HCT116 (cell line): ENCODE data around the gene CNNM3. TPM values are rescaled to one million over a fixed set of nuclear protein-coding genes. Genes with fewer than 3 reads are reported as not detected.

ENCODE experiments used
- ATAC-seq: fragments of 200-7000 bp; cut with Tn5 transposase; 2 replicates; pipeline ENCODE4 v1.9.1; 2020; ENCODE audit warnings: mild to moderate bottlenecking, moderate library complexity
- BruUV-seq: library from RNA; stranded (reverse); fragments of 400-500 nt; replicated peaks from 2 replicates; lab custom pipeline; 2021; lab: Mats Ljungman, UMichigan
- CTCF ChIA-PET: fragments of 300-600 bp; sonication (Branson Sonifier 250); formaldehyde crosslinking; loops from one replicate; lab custom pipeline; 2021; ENCODE audit warnings: antibody characterized with exemption; lab: Charles Lee
- POLR2A ChIA-PET: fragments of 300-600, 350-600 bp; sonication (Branson Sonifier 250); formaldehyde crosslinking; loops from one replicate; lab custom pipeline; 2021; ENCODE audit warnings: antibody characterized with exemption; lab: Charles Lee
- RAD21 ChIA-PET, 2 experiments: fragments of 300-600 bp; sonication (Branson Sonifier 250); formaldehyde crosslinking; loops; one replicate each; lab custom pipeline; 2023; ENCODE audit warnings: low total read pairs in 2 of 2; ENCODE audit not compliant: uncharacterized antibody in 2 of 2, unreplicated experiment in 2 of 2, low non-redundant PET in 1 of 2; lab: Charles Lee
- DNase-seq: peaks from one replicate; pipeline ENCODE4 v3.0.0-alpha.2; 2010; ENCODE audit warnings: low read depth, low spot score
- H2AFZ ChIP-seq: fragments of 200-600 bp; shearing (Covaris generic), sonication (generic); 2 replicates; pipeline ENCODE4 v1.6.1; 2017; ENCODE audit warnings: low read depth, mixed run types, mixed read lengths, antibody characterized with exemption, low read length; ENCODE audit not compliant: poor library complexity, severe bottlenecking
- H3K27ac ChIP-seq: 2 replicates; pipeline ENCODE4 v1.5.1; 2012; ENCODE audit warnings: low read depth, low read length
- H3K27me3 ChIP-seq: fragments of 200-600 bp; sonication (generic); 2 replicates; pipeline ENCODE4 v1.6.1; 2016; ENCODE audit warnings: mixed run types, low read length, mixed read lengths; ENCODE audit not compliant: insufficient read depth
- H3K36me3 ChIP-seq, 2 experiments: fragments of 200-500 bp in 1 of 2; fragments of 200-600 bp in 1 of 2; sonication (Bioruptor generic) in 1 of 2; sonication (generic) in 1 of 2; 2 replicates each; pipeline versions ENCODE4 v1.5.1 to v1.6.1; 2014 to 2016; ENCODE audit warnings: low read length in 2 of 2, inconsistent platforms in 1 of 2, mixed read lengths in 1 of 2, mixed run types in 1 of 2; ENCODE audit not compliant: insufficient read depth in 2 of 2, control insufficient read depth in 1 of 2
- H3K4me1 ChIP-seq, 2 experiments: fragments of 200-600 bp in 1 of 2; sonication (generic) in 1 of 2; 2 replicates each; pipeline versions ENCODE4 v1.5.1 to v1.6.1; 2012 to 2017; ENCODE audit warnings: low read length in 2 of 2, inconsistent platforms in 1 of 2, mild to moderate bottlenecking in 1 of 2, mixed read lengths in 1 of 2, mixed run types in 1 of 2, moderate library complexity in 1 of 2; ENCODE audit not compliant: insufficient read depth in 2 of 2, control insufficient read depth in 1 of 2
- H3K4me2 ChIP-seq: fragments of 200-600 bp; sonication (generic); 2 replicates; pipeline ENCODE4 v1.6.1; 2017; ENCODE audit warnings: mixed run types, low read length, mixed read lengths
- H3K4me3 ChIP-seq, 2 experiments: fragments of 200-600 bp in 1 of 2; sonication (generic) in 1 of 2; replicated peaks in 1 of 2; 2 replicates each; pipeline ENCODE4 v1.5.1; 2011 to 2016; ENCODE audit warnings: low read length in 2 of 2, control low read depth in 1 of 2, low read depth in 1 of 2, mild to moderate bottlenecking in 1 of 2, mixed read lengths in 1 of 2, mixed run types in 1 of 2
- H3K79me2 ChIP-seq: fragments of 200-600 bp; sonication (generic); 2 replicates; pipeline ENCODE4 v1.6.1; 2017; ENCODE audit warnings: mild to moderate bottlenecking, mixed run types, low read length, moderate library complexity, mixed read lengths; ENCODE audit not compliant: insufficient read depth
- H3K9ac ChIP-seq: fragments of 200-600 bp; sonication (generic); 2 replicates; pipeline ENCODE4 v1.6.1; 2016; ENCODE audit warnings: low read length, mixed read lengths
- H3K9me2 ChIP-seq: fragments of 200-600 bp; sonication (generic), shearing (Covaris generic); 2 replicates; pipeline ENCODE4 v1.6.1; 2017; ENCODE audit warnings: mixed run types, mild to moderate bottlenecking, moderate library complexity; ENCODE audit not compliant: insufficient read depth
- H3K9me3 ChIP-seq, 2 experiments: fragments of 200-500 bp in 1 of 2; fragments of 200-600 bp in 1 of 2; sonication (Bioruptor generic) in 1 of 2; sonication (generic) in 1 of 2; 2 replicates each; pipeline ENCODE4 v1.6.1; 2014 to 2017; ENCODE audit warnings: low read length in 2 of 2, mixed read lengths in 2 of 2, inconsistent platforms in 1 of 2, low read depth in 1 of 2, mild to moderate bottlenecking in 1 of 2, mixed run types in 1 of 2, moderate library complexity in 1 of 2; ENCODE audit not compliant: control insufficient read depth in 1 of 2, insufficient read depth in 1 of 2
- H4K20me1 ChIP-seq: fragments of 200-600 bp; sonication (generic), shearing (Covaris generic); 2 replicates; pipeline ENCODE4 v1.6.1; 2017; ENCODE audit warnings: mixed run types, mild to moderate bottlenecking, moderate library complexity; ENCODE audit not compliant: insufficient read depth
- CEBPB ChIP-seq: IDR thresholded peaks from 2 replicates; pipeline ENCODE4 v1.6.1; 2012; ENCODE audit warnings: low read depth
- CTCF ChIP-seq, 3 experiments: fragments of 200-600 bp in 1 of 3; sonication (generic) in 1 of 3; IDR thresholded peaks in 2 of 3; conservative IDR thresholded peaks in 1 of 3; 2 replicates each; pipeline ENCODE4 v1.5.1; 2012 to 2017; ENCODE audit warnings: low read depth in 2 of 3, low read length in 2 of 3, antibody characterized with exemption in 1 of 3, borderline replicate concordance in 1 of 3, control low read depth in 1 of 3, mild to moderate bottlenecking in 1 of 3, mixed read lengths in 1 of 3, mixed run types in 1 of 3, moderate library complexity in 1 of 3; ENCODE audit not compliant: insufficient read depth in 1 of 3
- EGR1 ChIP-seq: IDR thresholded peaks from 2 replicates; pipeline ENCODE4 v1.6.1; 2012; ENCODE audit warnings: low read depth
- EZH2 ChIP-seq: fragments of 200-600 bp; sonication (generic); IDR thresholded peaks from 2 replicates; pipeline ENCODE4 v1.6.1; 2017; ENCODE audit warnings: antibody characterized with exemption, mixed run types
- JUND ChIP-seq: IDR thresholded peaks from 2 replicates; pipeline ENCODE4 v1.6.1; 2012
- POLR2A ChIP-seq: IDR thresholded peaks from 2 replicates; pipeline ENCODE4 v1.7.0; 2011; ENCODE audit warnings: borderline replicate concordance; ENCODE audit not compliant: insufficient read depth, insufficient read length; ENCODE audit errors: extremely low read depth
- REST ChIP-seq: IDR thresholded peaks from 2 replicates; pipeline ENCODE4 v1.6.1; 2012; ENCODE audit warnings: low read depth
- SP1 ChIP-seq: IDR thresholded peaks from 2 replicates; pipeline ENCODE4 v1.6.1; 2012; ENCODE audit warnings: low read depth
- ZNF274 ChIP-seq: fragments of 200-500 bp; sonication (Bioruptor generic); IDR thresholded peaks from 2 replicates; pipeline ENCODE4 v1.6.1; 2014; ENCODE audit warnings: mild to moderate bottlenecking, low read depth, low read length, inconsistent platforms
- intact Hi-C: fragments of 100-400 bp; cut with micrococcal nuclease; formaldehyde crosslinking; loops from 2 replicates; pipeline ENCODE4 v1.10.0; 2022
- total RNA-seq: library from RNA; stranded (reverse); gene quantifications from one replicate; pipeline ENCODE4 v1.2.1, GENCODE V29; 2021; ENCODE audit not compliant: unreplicated experiment

Gene CNNM3
- total RNA-seq, 1 experiment from 2014 or later, result 31.1 TPM

- no peak overlapping the region for H3K9ac ChIP-seq
- H4K20me1 ChIP-seq, result no peaks in the 10 kb centered on the region
- ChIA-PET POLR2A (interaction anchor here (0.6 kb wide), 1 partner anchor 62 kb away, joined by 4 read pairs; no protein-coding TSS in a partner anchor), CTCF (no interaction called here), RAD21 (no interaction called here)
- DNase-seq (no peak), ATAC-seq (no peak)
- intact Hi-C loops, result no loop called here
- H3K9me2 ChIP-seq, result no peaks in the 10 kb centered on the region
- H3K79me2 ChIP-seq, result no peaks in the 10 kb centered on the region
- no TSS peak for BruUV-seq
- no peaks in the 10 kb centered on the region; a peak in 1 of 4 replicates for H3K36me3 ChIP-seq
- no peaks in the 10 kb centered on the region for H3K27me3 ChIP-seq
- peaks cover 2 to 9% of the 10 kb centered on the region in 2 experiments; a peak in 1 of 4 replicates for H3K4me1 ChIP-seq
- no peak overlapping the region for H2AFZ ChIP-seq
- H3K9me3 ChIP-seq, result no peaks in the 10 kb centered on the region
- H3K27ac ChIP-seq, result no peak overlapping the region
- H3K4me2 ChIP-seq, result no peak overlapping the region
- H3K4me3 ChIP-seq, result no peak overlapping the region
- no peak for TF ChIP-seq EGR1
- TF ChIP-seq POLR2A, result no peak
- TF ChIP-seq CTCF (IDR thresholded peaks at IDR 0.05 in 2 of 3, conservative IDR thresholded peaks at IDR 0.05 in 1 of 3; ENCODE audit: borderline replicate concordance in 1 of 3, insufficient read depth in 1 of 3, low read depth in 2 of 3, low read length in 2 of 3), result no peak
- TF ChIP-seq CEBPB, result no peak
- TF ChIP-seq EZH2, result no peak
- TF ChIP-seq ZNF274, result no peak
- TF ChIP-seq REST, result no peak
- no peak for TF ChIP-seq SP1
- TF ChIP-seq JUND, result no peak
- TF ChIP-seq, all 23 proteins: peak for 0
Observed at GRCh38 chr2:96810783-96811192, 5.3 kb upstream of the CNNM3 start.
